SK-N-SH (cell line): ENCODE data around the gene JAKMIP1.

Experiments
- CHD2 ChIP-seq: fragments of 150-350 bp; IDR thresholded peaks from 2 replicates; pipeline ENCODE4 v1.6.1; 2018; ENCODE audit warnings: low read length; ENCODE audit not compliant: partially characterized antibody
- CTCF ChIP-seq: fragments of 200-600 bp; sonication (generic); IDR thresholded peaks from 2 replicates; pipeline ENCODE4 v1.6.1; 2017; ENCODE audit warnings: antibody characterized with exemption, mild to moderate bottlenecking, moderate library complexity
- EP300 ChIP-seq, 2 experiments: IDR thresholded peaks; 2 replicates each; pipeline versions ENCODE4 v1.4.0 to v1.6.1; 2012; ENCODE audit warnings: borderline replicate concordance in 1 of 2, low read depth in 1 of 2, low read length in 1 of 2
- EZH2phosphoT487 ChIP-seq: fragments of 200-600 bp; sonication (generic); IDR thresholded peaks from 2 replicates; pipeline ENCODE4 v1.6.1; 2017; ENCODE audit warnings: low read depth, mixed run types, mild to moderate bottlenecking, antibody characterized with exemption, moderate library complexity, borderline replicate concordance
- FOXM1 ChIP-seq: IDR thresholded peaks from 2 replicates; pipeline ENCODE4 v1.4.0; 2012; ENCODE audit warnings: low read depth, mild to moderate bottlenecking
- IRF3 ChIP-seq: fragments of 150-350 bp; IDR thresholded peaks from 2 replicates; pipeline ENCODE4 v1.6.1; 2016; ENCODE audit warnings: mild to moderate bottlenecking, low read depth, low read length
- JUND ChIP-seq: IDR thresholded peaks from 2 replicates; pipeline ENCODE4 v1.4.0; 2012
- POLR2AphosphoS5 ChIP-seq: IDR thresholded peaks from 2 replicates; pipeline ENCODE4 v1.6.1; 2012; ENCODE audit warnings: low read depth, low read length
- RAD21 ChIP-seq: IDR thresholded peaks from 2 replicates; pipeline ENCODE4 v1.6.1; 2012; ENCODE audit warnings: mild to moderate bottlenecking, low read length
- RCOR1 ChIP-seq: fragments of 150-350 bp; IDR thresholded peaks from 2 replicates; pipeline ENCODE4 v1.6.1; 2017; ENCODE audit warnings: antibody characterized with exemption, low read length
- SMC3 ChIP-seq: IDR thresholded peaks from 2 replicates; pipeline ENCODE4 v1.6.1; 2012; ENCODE audit warnings: low read depth, low read length, improper control_type of control experiment
- TCF12 ChIP-seq: IDR thresholded peaks from 2 replicates; pipeline ENCODE4 v1.4.0; 2012
- TEAD4 ChIP-seq: IDR thresholded peaks from 2 replicates; pipeline ENCODE4 v1.4.0; 2012; ENCODE audit warnings: mild to moderate bottlenecking, borderline replicate concordance; ENCODE audit not compliant: insufficient read depth
- TF ChIP-seq, protein P1 (sequence below): IDR thresholded peaks from 2 replicates; pipeline ENCODE4 v1.4.0; 2012; ENCODE audit warnings: low read depth

- TF ChIP-seq CTCF, result no peak
- no peak for TF ChIP-seq TEAD4
- TF ChIP-seq POLR2AphosphoS5, result no peak
- no peak for TF ChIP-seq EZH2phosphoT487
- TF ChIP-seq EP300 (IDR thresholded peaks at IDR 0.05; ENCODE audit: borderline replicate concordance in 1 of 2, low read depth in 1 of 2, low read length in 1 of 2), result no peak
- TF ChIP-seq RCOR1, result no peak
- no peak for TF ChIP-seq RAD21
- no peak for TF ChIP-seq SMC3
- TF ChIP-seq, protein P1, sequence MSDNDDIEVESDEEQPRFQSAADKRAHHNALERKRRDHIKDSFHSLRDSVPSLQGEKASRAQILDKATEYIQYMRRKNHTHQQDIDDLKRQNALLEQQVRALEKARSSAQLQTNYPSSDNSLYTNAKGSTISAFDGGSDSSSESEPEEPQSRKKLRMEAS, result no peak
- TF ChIP-seq CHD2, result no peak
- no peak for TF ChIP-seq IRF3
- no peak for TF ChIP-seq TCF12
- no peak for TF ChIP-seq FOXM1
- TF ChIP-seq JUND, result no peak
These were observed 94.9 kb downstream of the JAKMIP1 start for GRCh38 chr4:6105311-6105911.
